GM18951 (cell line): ENCODE measurements around the gene ABCF2.
A peak's percentile ranks its signal among the peaks of the same experiment; 100 is the strongest.

ENCODE experiments used
- POLR2A ChIP-seq: IDR thresholded peaks from 4 replicates; pipeline ENCODE4 v1.6.1; 2011; ENCODE audit warnings: mild to moderate bottlenecking; ENCODE audit not compliant: insufficient read length, insufficient read depth; ENCODE audit errors: extremely low read depth
- in situ Hi-C: fragments of 300-500 bp; cut with MboI; formaldehyde crosslinking; loops from one replicate; pipeline ENCODE4 v1.12.0; 2022; ENCODE audit warnings: low sequenced_read_pairs, mixed read lengths, inconsistent platforms; ENCODE audit not compliant: unreplicated experiment

ABCF2 gene

GRCh38 chr7:151241755-151242096 is 14.7 kb upstream of the ABCF2 start:
- in situ Hi-C loops = no loop called here
- no peak for TF ChIP-seq POLR2A

- no peak for TF ChIP-seq POLR2A
- in situ Hi-C loops = no loop called here
Observed at GRCh38 chr7:151240942-151241754, 14.1 kb upstream of the ABCF2 start.

- in situ Hi-C loops = no loop called here
- TF ChIP-seq POLR2A = no peak
Observed at GRCh38 chr7:151240536-151240935, 13.5 kb upstream of the ABCF2 start.

DNA sequence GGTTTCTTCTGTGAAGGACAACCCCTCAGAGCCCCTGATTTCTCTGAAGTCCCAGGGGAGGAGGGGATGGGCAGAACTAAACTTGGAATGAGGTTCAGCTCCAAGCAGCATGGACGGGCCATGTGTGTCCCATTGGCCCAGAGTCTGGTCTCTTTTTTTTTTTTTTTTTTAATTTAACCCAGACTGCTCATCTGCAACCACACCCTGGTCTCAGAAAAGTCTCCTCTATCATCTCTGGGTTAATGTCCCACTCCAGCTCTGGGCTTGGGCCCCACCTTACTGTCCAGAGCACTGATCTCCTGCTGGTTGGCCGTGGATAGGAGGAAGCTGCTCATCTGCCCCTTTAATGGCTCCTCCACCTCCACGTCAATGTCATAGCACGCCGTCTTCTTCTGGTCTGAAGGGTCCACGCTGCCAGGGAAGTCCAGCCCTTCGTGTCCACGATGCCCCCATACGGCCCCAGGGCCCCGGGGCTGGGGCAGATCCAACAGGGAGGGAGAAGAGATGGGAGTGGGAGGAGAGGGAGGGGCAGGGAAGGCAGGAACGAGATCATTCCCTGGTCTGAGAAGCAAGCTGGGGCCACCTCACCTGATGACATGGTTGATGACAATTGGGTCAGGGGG is 12.9 kb upstream of the ABCF2 start:
- in situ Hi-C loops = no loop called here
- TF ChIP-seq POLR2A = no peak

- in situ Hi-C loops = no loop called here
- no peak for TF ChIP-seq POLR2A
Observed at GRCh38 chr7:151238924-151239836, 12.2 kb upstream of the ABCF2 start.

DNA sequence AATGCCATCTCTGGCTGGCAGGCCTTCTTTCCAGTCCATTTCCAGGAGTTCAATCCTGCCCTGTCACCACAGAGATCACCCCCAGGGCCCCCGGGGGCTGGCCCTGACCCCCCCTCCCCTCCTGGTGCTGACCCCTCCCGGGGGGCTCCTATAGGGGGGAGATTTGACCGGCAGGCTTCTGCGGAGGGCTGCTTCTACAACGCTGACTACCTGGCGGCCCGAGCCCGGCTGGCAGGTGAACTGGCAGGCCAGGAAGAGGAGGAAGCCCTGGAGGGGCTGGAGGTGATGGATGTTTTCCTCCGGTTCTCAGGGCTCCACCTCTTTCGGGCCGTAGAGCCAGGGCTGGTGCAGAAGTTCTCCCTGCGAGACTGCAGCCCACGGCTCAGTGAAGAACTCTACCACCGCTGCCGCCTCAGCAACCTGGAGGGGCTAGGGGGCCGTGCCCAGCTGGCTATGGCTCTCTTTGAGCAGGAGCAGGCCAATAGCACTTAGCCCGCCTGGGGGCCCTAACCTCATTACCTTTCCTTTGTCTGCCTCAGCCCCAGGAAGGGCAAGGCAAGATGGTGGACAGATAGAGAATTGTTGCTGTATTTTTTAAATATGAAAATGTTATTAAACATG is 11.3 kb upstream of the ABCF2 start:
- in situ Hi-C loops = no loop called here
- no peak for TF ChIP-seq POLR2A

DNA sequence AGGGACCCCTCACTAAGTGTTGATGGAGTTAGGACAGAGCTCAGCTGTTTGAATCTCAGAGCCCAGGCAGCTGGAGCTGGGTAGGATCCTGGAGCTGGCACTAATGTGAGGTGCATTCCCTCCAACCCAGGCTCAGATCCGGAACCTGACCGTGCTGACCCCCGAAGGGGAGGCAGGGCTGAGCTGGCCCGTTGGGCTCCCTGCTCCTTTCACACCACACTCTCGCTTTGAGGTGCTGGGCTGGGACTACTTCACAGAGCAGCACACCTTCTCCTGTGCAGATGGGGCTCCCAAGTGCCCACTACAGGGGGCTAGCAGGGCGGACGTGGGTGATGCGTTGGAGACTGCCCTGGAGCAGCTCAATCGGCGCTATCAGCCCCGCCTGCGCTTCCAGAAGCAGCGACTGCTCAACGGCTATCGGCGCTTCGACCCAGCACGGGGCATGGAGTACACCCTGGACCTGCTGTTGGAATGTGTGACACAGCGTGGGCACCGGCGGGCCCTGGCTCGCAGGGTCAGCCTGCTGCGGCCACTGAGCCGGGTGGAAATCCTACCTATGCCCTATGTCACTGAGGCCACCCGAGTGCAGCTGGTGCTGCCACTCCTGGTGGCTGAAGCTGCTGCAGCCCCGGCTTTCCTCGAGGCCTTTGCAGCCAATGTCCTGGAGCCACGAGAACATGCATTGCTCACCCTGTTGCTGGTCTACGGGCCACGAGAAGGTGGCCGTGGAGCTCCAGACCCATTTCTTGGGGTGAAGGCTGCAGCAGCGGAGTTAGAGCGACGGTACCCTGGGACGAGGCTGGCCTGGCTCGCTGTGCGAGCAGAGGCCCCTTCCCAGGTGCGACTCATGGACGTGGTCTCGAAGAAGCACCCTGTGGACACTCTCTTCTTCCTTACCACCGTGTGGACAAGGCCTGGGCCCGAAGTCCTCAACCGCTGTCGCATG is 10.5 kb upstream of the ABCF2 start:
- in situ Hi-C loops = no loop called here
- TF ChIP-seq POLR2A = peak; percentile 21

DNA sequence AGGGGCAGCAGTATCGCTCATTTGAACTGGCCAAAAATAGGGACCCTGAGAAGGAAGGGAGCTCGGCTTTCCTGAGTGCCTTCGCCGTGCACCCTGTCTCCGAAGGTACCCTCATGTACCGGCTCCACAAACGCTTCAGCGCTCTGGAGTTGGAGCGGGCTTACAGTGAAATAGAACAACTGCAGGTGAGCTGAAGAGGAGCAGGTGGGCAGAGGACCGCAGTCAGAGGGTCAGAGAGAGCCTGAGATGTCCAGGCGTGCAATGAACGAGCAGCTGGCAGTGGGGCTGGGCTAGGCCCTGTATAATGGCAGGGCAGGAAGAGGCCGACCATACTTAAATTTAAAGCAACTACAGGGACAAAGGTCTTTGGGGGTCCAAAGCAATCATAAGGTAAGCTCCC is 9.4 kb upstream of the ABCF2 start:
- no peak for TF ChIP-seq POLR2A
- in situ Hi-C loops = no loop called here

- in situ Hi-C loops = no loop called here
- no peak for TF ChIP-seq POLR2A
Observed at GRCh38 chr7:151235091-151235787, 8.2 kb upstream of the ABCF2 start.

GRCh38 chr7:151233804-151234203 is 6.8 kb upstream of the ABCF2 start:
- in situ Hi-C loops = no loop called here
- TF ChIP-seq POLR2A = no peak

GRCh38 chr7:151232917-151233701 is 6.1 kb upstream of the ABCF2 start:
- in situ Hi-C loops = no loop called here
- peak; percentile 27 for TF ChIP-seq POLR2A
